Neural cell (in vitro differentiated cells): Measurements from ENCODE around the gene SLC22A3. TPM values are rescaled to one million over a fixed set of nuclear protein-coding genes. Genes with fewer than 3 reads are reported as not detected.

Experiments used
- H2AFZ ChIP-seq: fragments of 200-600, 300-800 bp; sonication (generic), shearing (Covaris generic); 2 replicates; pipeline ENCODE4 v1.6.0; 2014; ENCODE audit warnings: low read depth, mild to moderate bottlenecking, antibody characterized with exemption, low read length, moderate library complexity
- H3F3A ChIP-seq: fragments of 200-600 bp; shearing (Covaris generic); 2 replicates; pipeline ENCODE4 v1.6.1; 2016; ENCODE audit warnings: mild to moderate bottlenecking, moderate library complexity, mixed read lengths, antibody characterized with exemption, low read length; ENCODE audit not compliant: insufficient read depth, poor library complexity, severe bottlenecking
- H3K27ac ChIP-seq: fragments of 200-600, 300-800 bp; sonication (generic), shearing (Covaris generic); 2 replicates; pipeline ENCODE4 v1.5.1; 2014; ENCODE audit warnings: mild to moderate bottlenecking, low read length, moderate library complexity
- H3K27me3 ChIP-seq: fragments of 300-800, 200-600 bp; sonication (generic), shearing (Covaris generic); 2 replicates; pipeline ENCODE4 v1.6.0; 2014; ENCODE audit warnings: mild to moderate bottlenecking, low read depth, low read length, moderate library complexity; ENCODE audit not compliant: insufficient read depth
- H3K36me3 ChIP-seq: fragments of 300-800, 200-600 bp; sonication (generic), shearing (Covaris generic); 2 replicates; pipeline ENCODE4 v1.5.1; 2014; ENCODE audit warnings: mild to moderate bottlenecking, antibody characterized with exemption, low read length, moderate library complexity; ENCODE audit not compliant: insufficient read depth
- H3K4me2 ChIP-seq: fragments of 300-800, 200-600 bp; sonication (generic), shearing (Covaris generic); 2 replicates; pipeline ENCODE4 v1.6.0; 2014; ENCODE audit warnings: mild to moderate bottlenecking, low read length
- H3K4me3 ChIP-seq: fragments of 300-800, 200-600 bp; sonication (generic), shearing (Covaris generic); 2 replicates; pipeline ENCODE4 v1.5.1; 2014; ENCODE audit warnings: mild to moderate bottlenecking, low read length, moderate library complexity
- H3K79me2 ChIP-seq: fragments of 200-600 bp; shearing (Covaris generic); replicated peaks from 2 replicates; pipeline ENCODE4 v1.6.0; 2014; ENCODE audit warnings: mild to moderate bottlenecking, low read length, moderate library complexity; ENCODE audit not compliant: insufficient read depth
- H3K9ac ChIP-seq: fragments of 300-800, 200-600 bp; sonication (generic), shearing (Covaris generic); 2 replicates; pipeline ENCODE4 v1.6.1; 2016; ENCODE audit warnings: mild to moderate bottlenecking, low read length, mixed read lengths
- H3K9me2 ChIP-seq: fragments of 200-600 bp; shearing (Covaris generic); 2 replicates; pipeline ENCODE4 v1.6.1; 2016; ENCODE audit warnings: mild to moderate bottlenecking, low read length, mixed read lengths; ENCODE audit not compliant: insufficient read depth
- H3K9me3 ChIP-seq: fragments of 200-600, 300-800 bp; sonication (generic), shearing (Covaris generic); 2 replicates; pipeline ENCODE4 v1.6.1; 2016; ENCODE audit warnings: mild to moderate bottlenecking, mixed run types, low read length, moderate library complexity, mixed read lengths
- H4K20me1 ChIP-seq: fragments of 200-600 bp; shearing (Covaris generic); 2 replicates; pipeline ENCODE4 v1.6.1; 2016; ENCODE audit warnings: mild to moderate bottlenecking, mixed run types; ENCODE audit not compliant: insufficient read depth
- EP300 ChIP-seq: fragments of 450-650 bp; conservative IDR thresholded peaks from 2 replicates; pipeline ENCODE4 v1.6.1; 2014; ENCODE audit warnings: antibody characterized with exemption, mild to moderate bottlenecking, moderate library complexity; ENCODE audit not compliant: poor library complexity, severe bottlenecking
- EZH2 ChIP-seq: fragments of 200-600, 300-800 bp; shearing (Covaris generic), sonication (generic); IDR thresholded peaks from 2 replicates; pipeline ENCODE4 v1.6.1; 2014; ENCODE audit warnings: antibody characterized with exemption, low read length, borderline replicate concordance, mild to moderate bottlenecking; ENCODE audit not compliant: insufficient read depth, poor library complexity, severe bottlenecking
- REST ChIP-seq: IDR thresholded peaks from 2 replicates; pipeline ENCODE4 v1.6.1; 2012; ENCODE audit warnings: borderline replicate concordance
- SMC3 ChIP-seq: fragments of 450-650 bp; conservative IDR thresholded peaks from 2 replicates; pipeline ENCODE4 v1.6.1; 2014; ENCODE audit warnings: antibody characterized with exemption, mild to moderate bottlenecking, moderate library complexity; ENCODE audit not compliant: poor library complexity
- TAF1 ChIP-seq: IDR thresholded peaks from 2 replicates; pipeline ENCODE4 v1.6.1; 2012; ENCODE audit warnings: low read depth
- polyA plus RNA-seq: library from polyadenylated mRNA; depleted of rRNA; stranded (reverse); fragments of >200 nt; gene quantifications from 2 replicates; pipeline ENCODE4 v1.2.3, GENCODE V29; 2014
- TF ChIP-seq, protein P1 (sequence below): fragments of 450-650 bp; IDR thresholded peaks from 2 replicates; pipeline ENCODE4 v1.5.1; 2014; ENCODE audit warnings: antibody characterized with exemption, mild to moderate bottlenecking, moderate library complexity; ENCODE audit not compliant: poor library complexity, severe bottlenecking

Gene SLC22A3
- polyA plus RNA-seq, 1 donor from 2014 or later = not detected

- Histone ChIP-seq H3K27ac (no peak overlapping the region), H3K36me3 (no peaks in the 10 kb centered on the region), H3K9ac (no peak overlapping the region), H3K27me3 (no peaks in the 10 kb centered on the region), H3K9me3 (no peaks in the 10 kb centered on the region), H2AFZ (no peak overlapping the region), H3K4me2 (no peak overlapping the region), H3K9me2 (no peaks in the 10 kb centered on the region), H3K79me2 (no peaks in the 10 kb centered on the region), H3F3A (no peaks in the 10 kb centered on the region), H3K4me3 (no peak overlapping the region), H4K20me1 (no peaks in the 10 kb centered on the region)
- TF ChIP-seq REST = no peak
Measured at GRCh38 chr6:160438481-160438880, 90.3 kb downstream of the SLC22A3 start.

DNA sequence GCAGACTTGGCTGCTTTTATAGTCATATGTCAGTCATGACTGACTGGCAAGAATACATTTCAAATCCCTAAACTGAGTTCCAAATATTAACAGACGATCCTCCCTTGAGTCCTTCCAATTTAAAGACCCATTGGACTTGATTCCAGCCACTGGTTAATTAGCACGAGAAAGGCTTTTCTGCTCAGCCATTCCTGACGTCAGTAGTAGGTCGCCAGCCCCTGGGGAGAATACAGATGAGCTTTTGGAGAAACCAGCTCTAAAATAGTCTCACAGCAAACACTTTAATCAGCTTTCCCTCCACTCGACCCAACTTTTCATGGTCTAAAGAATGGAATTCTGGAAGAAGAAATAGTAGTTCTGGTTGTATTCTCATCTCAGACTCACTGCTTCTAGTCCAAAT is 91.6 kb downstream of the SLC22A3 start:
- Histone ChIP-seq H3K27ac (no peak overlapping the region), H3F3A (no peaks in the 10 kb centered on the region), H3K79me2 (no peaks in the 10 kb centered on the region)

More for the DNA sequence above, 91.6 kb downstream of the SLC22A3 start:
- H3K4me3 ChIP-seq = no peak overlapping the region
- H4K20me1 ChIP-seq = no peaks in the 10 kb centered on the region
- TF ChIP-seq, protein P1, sequence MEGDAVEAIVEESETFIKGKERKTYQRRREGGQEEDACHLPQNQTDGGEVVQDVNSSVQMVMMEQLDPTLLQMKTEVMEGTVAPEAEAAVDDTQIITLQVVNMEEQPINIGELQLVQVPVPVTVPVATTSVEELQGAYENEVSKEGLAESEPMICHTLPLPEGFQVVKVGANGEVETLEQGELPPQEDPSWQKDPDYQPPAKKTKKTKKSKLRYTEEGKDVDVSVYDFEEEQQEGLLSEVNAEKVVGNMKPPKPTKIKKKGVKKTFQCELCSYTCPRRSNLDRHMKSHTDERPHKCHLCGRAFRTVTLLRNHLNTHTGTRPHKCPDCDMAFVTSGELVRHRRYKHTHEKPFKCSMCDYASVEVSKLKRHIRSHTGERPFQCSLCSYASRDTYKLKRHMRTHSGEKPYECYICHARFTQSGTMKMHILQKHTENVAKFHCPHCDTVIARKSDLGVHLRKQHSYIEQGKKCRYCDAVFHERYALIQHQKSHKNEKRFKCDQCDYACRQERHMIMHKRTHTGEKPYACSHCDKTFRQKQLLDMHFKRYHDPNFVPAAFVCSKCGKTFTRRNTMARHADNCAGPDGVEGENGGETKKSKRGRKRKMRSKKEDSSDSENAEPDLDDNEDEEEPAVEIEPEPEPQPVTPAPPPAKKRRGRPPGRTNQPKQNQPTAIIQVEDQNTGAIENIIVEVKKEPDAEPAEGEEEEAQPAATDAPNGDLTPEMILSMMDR = no peak
- no peak for TF ChIP-seq EZH2
- TF ChIP-seq SMC3 = no peak
- no peak for TF ChIP-seq REST
- no peak for TF ChIP-seq EP300
- no peak for TF ChIP-seq TAF1
- no peak overlapping the region for H3K4me2 ChIP-seq
- no peak overlapping the region for H3K9ac ChIP-seq
- H3K9me2 ChIP-seq = no peaks in the 10 kb centered on the region
- no peaks in the 10 kb centered on the region for H3K27me3 ChIP-seq
- no peaks in the 10 kb centered on the region for H3K36me3 ChIP-seq
- H3K9me3 ChIP-seq = no peaks in the 10 kb centered on the region
- H2AFZ ChIP-seq = no peak overlapping the region
